Measurements from ENCODE around the gene GLG1. TPM values are rescaled to one million over a fixed set of nuclear protein-coding genes. Genes with fewer than 3 reads are reported as not detected.

The GLG1 gene
- polyA plus RNA-seq, 2 of the 4 experiments (the other 2 are of a cell fraction): 51.9 to 90.6 TPM

- H3K4me1 ChIP-seq: no peaks in the 10 kb centered on the region
- FAIRE-seq: no peak
- H3K4me3 ChIP-seq: no peak overlapping the region
- ATAC-seq: no peak; a peak in 3 of 6 replicates
- POLR2A ChIA-PET: interaction anchor here (0.8 to 1.9 kb wide), 2 partner anchors 11 to 50 kb away, joined by 3 to 11 read pairs; partner anchors contain the start of genes GLG1 and RFWD3
- TF ChIP-seq MAFK (IDR thresholded peaks at IDR 0.05; ENCODE audit: partially characterized antibody) (no peak), BCL3 (IDR thresholded peaks at IDR 0.05) (no peak), BHLHE40 (IDR thresholded peaks at IDR 0.05; ENCODE audit: low read depth, low read length) (no peak), ZNF302 (CRISPR knock-in tag; IDR thresholded peaks at IDR 0.05) (no peak), JUNB (IDR thresholded peaks at IDR 0.05) (no peak), HOXB5 (CRISPR knock-in tag; IDR thresholded peaks at IDR 0.05) (no peak), CTCF (IDR thresholded peaks at IDR 0.05) (no peak), RCOR1 (IDR thresholded peaks at IDR 0.05; ENCODE audit: low read depth, low read length) (no peak), MAZ (IDR thresholded peaks at IDR 0.05; ENCODE audit: borderline replicate concordance, low read depth, low read length) (no peak), RNF2 (IDR thresholded peaks at IDR 0.05; ENCODE audit: borderline replicate concordance, low read depth) (no peak), EHMT2 (IDR thresholded peaks at IDR 0.05; ENCODE audit: low read depth) (no peak), ELK1 (IDR thresholded peaks at IDR 0.05; ENCODE audit: low read depth, low read length) (no peak), HOXA7 (CRISPR knock-in tag; IDR thresholded peaks at IDR 0.05) (no peak), CBX2 (IDR thresholded peaks at IDR 0.05; ENCODE audit: borderline replicate concordance, low read depth) (no peak), POLR2A (IDR thresholded peaks at IDR 0.05; ENCODE audit: low read length) (no peak), KDM1A (IDR thresholded peaks at IDR 0.05; ENCODE audit: low read depth) (no peak), FOSL2 (IDR thresholded peaks at IDR 0.05) (no peak), FOSL2 (CRISPR knock-in tag; IDR thresholded peaks at IDR 0.05) (no peak)
- TF ChIP-seq, protein P1, sequence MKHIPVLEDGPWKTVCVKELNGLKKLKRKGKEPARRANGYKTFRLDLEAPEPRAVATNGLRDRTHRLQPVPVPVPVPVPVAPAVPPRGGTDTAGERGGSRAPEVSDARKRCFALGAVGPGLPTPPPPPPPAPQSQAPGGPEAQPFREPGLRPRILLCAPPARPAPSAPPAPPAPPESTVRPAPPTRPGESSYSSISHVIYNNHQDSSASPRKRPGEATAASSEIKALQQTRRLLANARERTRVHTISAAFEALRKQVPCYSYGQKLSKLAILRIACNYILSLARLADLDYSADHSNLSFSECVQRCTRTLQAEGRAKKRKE (CRISPR knock-in tag; IDR thresholded peaks at IDR 0.05; ENCODE audit: low read depth): no peak
- no peak for DNase-seq (ENCODE audit: low read depth in 1 of 2, low spot score in 1 of 2)
- no peaks in the 10 kb centered on the region for H3K9me3 ChIP-seq
- CTCF ChIA-PET: interaction anchor here (0.6 to 1.7 kb wide), 8 partner anchors 8 to 313 kb away, joined by 3 to 7 read pairs (median 4); no protein-coding TSS in a partner anchor
- H3K27ac ChIP-seq: no peak overlapping the region
- WGBS (ENCODE audit: missing lambda C conversion rate): 96% methylated on average over 1 of the region's 1 CpG
- no peak overlapping the region for H3K4me2 ChIP-seq
Measured at GRCh38 chr16:74617206-74617788, 10.4 kb upstream of the GLG1 start.

DNA sequence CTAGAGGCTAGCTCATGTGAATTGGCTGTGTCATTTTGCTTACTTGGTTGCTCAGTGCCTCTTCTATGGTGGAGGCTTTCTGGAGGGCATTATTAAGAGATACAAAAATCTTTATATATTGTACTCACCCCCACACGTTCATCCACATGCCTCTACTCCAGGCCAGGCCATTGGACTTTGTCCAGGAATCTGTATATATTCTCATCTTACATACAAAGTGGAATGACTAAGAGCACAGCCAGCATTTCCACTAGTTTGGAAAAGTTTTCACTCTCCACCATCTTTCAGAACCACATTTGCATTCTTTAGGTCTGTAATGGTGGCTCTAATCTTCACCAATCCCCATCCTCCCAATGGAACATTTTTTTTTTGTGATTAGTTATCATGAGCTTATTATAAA lies 4.8 kb upstream of the GLG1 start:
- Histone ChIP-seq H3K9me3 (no peaks in the 10 kb centered on the region), H3K4me3 (no peak overlapping the region), H3K27ac (no peak overlapping the region), H3K4me2 (no peak overlapping the region), H3K4me1 (0 out of 3 replicates have a peak, but pooled peaks cover 3% of the 10 kb centered on the region)
- ATAC-seq: no peak
- no peak for DNase-seq (ENCODE audit: low read depth in 1 of 2, low spot score in 1 of 2)
- CTCF ChIA-PET: interaction anchor here (0.6 to 4.8 kb wide), 3 partner anchors 11 to 302 kb away, joined by 3 to 23 read pairs (median 5); no protein-coding TSS in a partner anchor
- POLR2A ChIA-PET: no interaction called here
- FAIRE-seq: no peak
- 53% methylated on average over 1 of the region's 1 CpG for WGBS (ENCODE audit: missing lambda C conversion rate)
- TF ChIP-seq FOXS1 (CRISPR knock-in tag; IDR thresholded peaks at IDR 0.05) (no peak), RNF2 (IDR thresholded peaks at IDR 0.05; ENCODE audit: borderline replicate concordance, low read depth) (no peak), HMGXB4 (CRISPR knock-in tag; IDR thresholded peaks at IDR 0.05; ENCODE audit: borderline replicate concordance) (no peak), RFX5 (IDR thresholded peaks at IDR 0.05) (no peak), CEBPB (IDR thresholded peaks at IDR 0.05) (no peak), HOXB5 (CRISPR knock-in tag; IDR thresholded peaks at IDR 0.05) (no peak), POLR2A (IDR thresholded peaks at IDR 0.05; ENCODE audit: low read length) (no peak), EP300 (IDR thresholded peaks at IDR 0.05) (no peak), HOXA7 (CRISPR knock-in tag; IDR thresholded peaks at IDR 0.05) (no peak), PBX3 (IDR thresholded peaks at IDR 0.05) (no peak), HDAC2 (IDR thresholded peaks at IDR 0.05) (no peak), CBX8 (IDR thresholded peaks at IDR 0.05) (no peak)
- TF ChIP-seq, protein P2, sequence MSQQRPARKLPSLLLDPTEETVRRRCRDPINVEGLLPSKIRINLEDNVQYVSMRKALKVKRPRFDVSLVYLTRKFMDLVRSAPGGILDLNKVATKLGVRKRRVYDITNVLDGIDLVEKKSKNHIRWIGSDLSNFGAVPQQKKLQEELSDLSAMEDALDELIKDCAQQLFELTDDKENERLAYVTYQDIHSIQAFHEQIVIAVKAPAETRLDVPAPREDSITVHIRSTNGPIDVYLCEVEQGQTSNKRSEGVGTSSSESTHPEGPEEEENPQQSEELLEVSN (IDR thresholded peaks at IDR 0.05; ENCODE audit: borderline replicate concordance, low read depth): no peak
- TF ChIP-seq, protein P1 (CRISPR knock-in tag; IDR thresholded peaks at IDR 0.05; ENCODE audit: low read depth): no peak

Measured in A549 (cell line).